Tibial artery (tissue), 4 donors: ENCODE results near the gene UBASH3B.
"Not testable (repeated sequence)": the region's sequence is repeated elsewhere in the genome, so short reads cannot be mapped to it uniquely, and the experiment has no call there.

Experiments used
- DNase-seq, 2 donors: peaks; one replicate each; pipeline ENCODE4 v3.0.0-alpha.2; 2019
- H3K27ac ChIP-seq, 2 donors: fragments of 200-600 bp; sonication (generic) in 1 of 2; 1 replicate in 1 of 2; 2 replicates in 1 of 2; pipeline ENCODE4 v1.5.1; 2018 to 2019; ENCODE audit warnings: mild to moderate bottlenecking in 1 of 2
- H3K27me3 ChIP-seq, 2 donors: fragments of 200-600 bp; sonication (generic) in 1 of 2; one replicate each; pipeline versions ENCODE4 v1.5.1 to v1.6.0; 2016 to 2019
- H3K36me3 ChIP-seq, 3 donors: fragments of 200-600 bp; sonication (generic) in 2 of 3; one replicate each; pipeline ENCODE4 v1.5.1; 2016 to 2019; ENCODE audit warnings: mild to moderate bottlenecking in 2 of 3
- H3K4me1 ChIP-seq, 4 donors: fragments of 200-600 bp; sonication (generic) in 2 of 4; 1 replicate in 3 of 4; 2 replicates in 1 of 4; pipeline ENCODE4 v1.5.1; 2016 to 2019
- H3K4me3 ChIP-seq, 2 donors: fragments of 200-600 bp; sonication (generic) in 1 of 2; 1 replicate in 1 of 2; 2 replicates in 1 of 2; pipeline ENCODE4 v1.5.1; 2018 to 2019; ENCODE audit warnings: mild to moderate bottlenecking in 2 of 2
- H3K9me3 ChIP-seq, 3 donors: fragments of 200-600 bp; sonication (generic) in 1 of 3; one replicate each; pipeline ENCODE4 v1.5.1; 2016 to 2019
- intact Hi-C: fragments of 100-400 bp; cut with DNase I; formaldehyde crosslinking; loops from one replicate; pipeline ENCODE4 v1.15.0; 2023; ENCODE audit warnings: low total_unique reads
- TF ChIP-seq, protein P1 (sequence below), 2 experiments: fragments of 200-600 bp in 1 of 2; fragments of 450-650 bp in 1 of 2; IDR thresholded peaks; one replicate each; pipeline ENCODE4 v1.5.1; 2017 to 2019; ENCODE audit warnings: antibody characterized with exemption in 2 of 2, mild to moderate bottlenecking in 1 of 2, moderate library complexity in 1 of 2

Gene UBASH3B

DNA sequence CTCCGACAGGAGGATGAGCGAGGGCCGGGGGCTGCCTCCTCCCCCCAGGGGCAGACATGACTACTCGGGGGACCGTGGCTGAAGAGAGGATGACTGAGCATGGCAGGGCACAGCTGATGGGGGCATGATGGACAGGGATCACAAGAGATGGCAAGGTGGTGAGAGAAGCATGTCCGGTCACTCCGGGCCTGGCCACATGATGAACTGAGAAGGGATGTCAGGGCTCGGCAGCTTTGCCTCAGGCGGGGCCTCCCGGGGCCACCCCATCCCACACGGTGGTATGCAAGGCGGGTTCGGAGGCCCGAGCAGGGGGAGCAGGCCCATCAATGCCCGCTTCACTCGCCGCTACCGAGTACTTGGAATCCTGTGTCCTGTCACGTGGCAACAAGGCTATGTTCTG, 36.6 kb upstream of the UBASH3B start:
- H3K9me3 ChIP-seq = peaks cover 0 to 8% (median 0%) of the 10 kb centered on the region in 3 donors
- intact Hi-C loops = no loop called here
- H3K27me3 ChIP-seq = no peaks in the 10 kb centered on the region
- H3K4me1 ChIP-seq = no peaks in the 10 kb centered on the region
- DNase-seq = no peak
- no peak overlapping the region for H3K27ac ChIP-seq
- H3K36me3 ChIP-seq = no peaks in the 10 kb centered on the region
- TF ChIP-seq, protein P1, sequence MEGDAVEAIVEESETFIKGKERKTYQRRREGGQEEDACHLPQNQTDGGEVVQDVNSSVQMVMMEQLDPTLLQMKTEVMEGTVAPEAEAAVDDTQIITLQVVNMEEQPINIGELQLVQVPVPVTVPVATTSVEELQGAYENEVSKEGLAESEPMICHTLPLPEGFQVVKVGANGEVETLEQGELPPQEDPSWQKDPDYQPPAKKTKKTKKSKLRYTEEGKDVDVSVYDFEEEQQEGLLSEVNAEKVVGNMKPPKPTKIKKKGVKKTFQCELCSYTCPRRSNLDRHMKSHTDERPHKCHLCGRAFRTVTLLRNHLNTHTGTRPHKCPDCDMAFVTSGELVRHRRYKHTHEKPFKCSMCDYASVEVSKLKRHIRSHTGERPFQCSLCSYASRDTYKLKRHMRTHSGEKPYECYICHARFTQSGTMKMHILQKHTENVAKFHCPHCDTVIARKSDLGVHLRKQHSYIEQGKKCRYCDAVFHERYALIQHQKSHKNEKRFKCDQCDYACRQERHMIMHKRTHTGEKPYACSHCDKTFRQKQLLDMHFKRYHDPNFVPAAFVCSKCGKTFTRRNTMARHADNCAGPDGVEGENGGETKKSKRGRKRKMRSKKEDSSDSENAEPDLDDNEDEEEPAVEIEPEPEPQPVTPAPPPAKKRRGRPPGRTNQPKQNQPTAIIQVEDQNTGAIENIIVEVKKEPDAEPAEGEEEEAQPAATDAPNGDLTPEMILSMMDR (IDR thresholded peaks at IDR 0.05) = no peak
- no peak overlapping the region for H3K4me3 ChIP-seq

DNA sequence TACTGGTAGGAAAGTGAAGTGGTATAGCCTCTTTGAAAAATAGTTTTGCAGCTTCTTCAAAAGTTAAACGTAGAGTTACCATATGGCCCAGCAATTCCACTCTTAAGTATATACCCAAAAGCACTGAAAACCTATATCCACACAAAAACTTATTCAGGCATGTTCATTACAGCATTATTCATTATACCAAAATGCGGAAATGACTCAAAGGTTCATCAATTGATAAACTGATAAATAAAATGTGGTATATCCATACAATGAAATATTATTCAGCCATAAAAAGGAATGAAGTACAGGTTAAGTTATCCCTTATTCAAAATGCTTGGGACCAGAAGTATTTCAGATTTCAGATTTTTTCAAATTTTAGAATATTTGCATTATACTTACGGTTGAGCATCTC, 35.8 kb upstream of the UBASH3B start:
- Histone ChIP-seq H3K4me3 (no peak overlapping the region), H3K27ac (no peak overlapping the region), H3K9me3 (peaks cover 0 to 8% (median 0%) of the 10 kb centered on the region in 3 donors), H3K4me1 (no peaks in the 10 kb centered on the region), H3K36me3 (no peaks in the 10 kb centered on the region), H3K27me3 (peaks cover 0 to under 1% of the 10 kb centered on the region in 2 donors)
- intact Hi-C loops = no loop called here
- TF ChIP-seq, protein P1 (IDR thresholded peaks at IDR 0.05) = no peak
- DNase-seq = no peak

DNA sequence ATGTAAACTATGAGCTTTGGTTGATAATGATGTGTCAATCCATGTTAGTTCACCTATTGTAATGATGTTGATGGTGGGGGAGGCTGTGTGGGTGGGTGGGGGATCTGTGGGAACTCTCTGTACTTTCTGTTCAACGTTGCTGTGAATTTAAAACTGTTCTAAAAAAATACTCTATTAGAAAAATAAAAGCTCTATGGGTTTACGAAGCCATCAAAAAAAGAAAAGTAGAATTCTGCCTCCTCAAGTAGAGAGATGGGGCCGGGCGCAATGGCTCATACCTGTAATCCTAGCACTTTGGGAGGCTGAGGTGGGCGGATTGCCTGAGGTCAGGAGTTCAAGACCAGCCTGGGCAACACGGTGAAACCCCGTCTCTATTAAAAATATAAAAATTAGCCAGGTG, 30.0 kb upstream of the UBASH3B start:
- not testable (repeated sequence) for H3K9me3 ChIP-seq, H3K27ac ChIP-seq, H3K36me3 ChIP-seq, DNase-seq, H3K4me1 ChIP-seq, H3K4me3 ChIP-seq, H3K27me3 ChIP-seq
- intact Hi-C loops = loop anchor here (5.0 kb wide), 1 partner anchor 227 kb away; no protein-coding TSS in a partner anchor

DNA sequence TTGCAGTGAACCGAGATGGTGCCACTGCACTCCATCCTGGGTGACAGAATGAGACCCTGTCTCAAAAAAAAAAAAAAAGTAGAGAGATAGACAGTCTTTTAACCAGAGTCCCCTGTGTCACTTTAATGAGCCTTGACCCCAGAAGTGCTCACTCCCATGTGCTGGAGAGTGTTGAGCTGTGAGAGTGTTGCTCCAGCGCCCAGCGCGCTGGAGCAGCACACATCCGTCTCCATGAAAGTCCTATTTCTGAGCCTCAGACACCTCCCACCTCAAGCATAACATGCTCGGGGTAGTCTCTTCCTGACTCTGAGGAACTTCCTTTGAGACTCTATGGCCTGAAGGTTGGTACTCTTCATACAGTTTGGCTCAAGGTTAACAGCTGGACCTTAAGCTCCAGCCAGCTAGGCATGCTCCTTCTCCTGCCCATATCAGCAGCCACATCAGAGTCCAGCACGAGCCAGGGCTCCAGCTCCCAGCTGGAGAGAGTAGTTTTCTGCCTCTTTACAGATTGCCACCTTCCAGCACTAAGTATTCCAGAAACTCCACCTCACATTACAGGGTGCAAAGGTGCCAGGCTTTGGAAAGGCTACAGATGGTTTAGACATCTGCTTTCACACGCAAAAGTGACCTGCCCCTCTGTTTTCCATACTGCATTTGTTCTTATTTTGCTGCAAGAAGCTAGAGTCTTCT, 29.4 kb upstream of the UBASH3B start:
- H3K27ac ChIP-seq = no peak overlapping the region
- H3K27me3 ChIP-seq = peaks cover 0 to 11% of the 10 kb centered on the region in 2 donors
- H3K9me3 ChIP-seq = no peaks in the 10 kb centered on the region
- DNase-seq = no peak
- H3K4me1 ChIP-seq = no peaks in the 10 kb centered on the region
- no peaks in the 10 kb centered on the region for H3K36me3 ChIP-seq
- intact Hi-C loops = loop anchor here (5.0 kb wide), 1 partner anchor 226 kb away; no protein-coding TSS in a partner anchor
- TF ChIP-seq, protein P1 (IDR thresholded peaks at IDR 0.05) = no peak
- no peak overlapping the region for H3K4me3 ChIP-seq

DNA sequence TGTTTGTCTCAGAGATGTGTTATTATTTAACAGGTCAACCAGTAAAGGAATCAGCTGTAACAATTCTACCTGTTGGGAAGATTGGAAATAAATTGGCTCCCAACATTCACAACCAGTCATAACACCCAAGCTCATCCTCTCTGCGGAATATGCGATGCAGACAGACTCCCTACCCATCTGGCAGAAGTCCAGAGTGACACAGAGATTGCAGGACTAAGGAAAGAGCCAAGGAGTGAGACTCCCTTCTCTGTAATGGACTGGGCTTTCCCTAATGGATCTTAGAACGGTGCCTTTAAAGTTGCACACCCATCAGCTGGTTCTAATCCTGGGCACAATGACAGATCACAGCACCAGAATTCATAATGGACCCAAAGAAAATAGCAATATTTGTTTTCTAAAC, 27.8 kb upstream of the UBASH3B start:
- TF ChIP-seq, protein P1 (IDR thresholded peaks at IDR 0.05) = no peak
- Histone ChIP-seq H3K27ac (no peak overlapping the region), H3K9me3 (no peaks in the 10 kb centered on the region), H3K36me3 (no peaks in the 10 kb centered on the region), H3K4me1 (no peaks in the 10 kb centered on the region), H3K27me3 (peaks cover 0 to 27% of the 10 kb centered on the region in 2 donors), H3K4me3 (no peak overlapping the region)
- no peak for DNase-seq
- intact Hi-C loops = loop anchor here (5.0 kb wide), 1 partner anchor 225 kb away; no protein-coding TSS in a partner anchor

DNA sequence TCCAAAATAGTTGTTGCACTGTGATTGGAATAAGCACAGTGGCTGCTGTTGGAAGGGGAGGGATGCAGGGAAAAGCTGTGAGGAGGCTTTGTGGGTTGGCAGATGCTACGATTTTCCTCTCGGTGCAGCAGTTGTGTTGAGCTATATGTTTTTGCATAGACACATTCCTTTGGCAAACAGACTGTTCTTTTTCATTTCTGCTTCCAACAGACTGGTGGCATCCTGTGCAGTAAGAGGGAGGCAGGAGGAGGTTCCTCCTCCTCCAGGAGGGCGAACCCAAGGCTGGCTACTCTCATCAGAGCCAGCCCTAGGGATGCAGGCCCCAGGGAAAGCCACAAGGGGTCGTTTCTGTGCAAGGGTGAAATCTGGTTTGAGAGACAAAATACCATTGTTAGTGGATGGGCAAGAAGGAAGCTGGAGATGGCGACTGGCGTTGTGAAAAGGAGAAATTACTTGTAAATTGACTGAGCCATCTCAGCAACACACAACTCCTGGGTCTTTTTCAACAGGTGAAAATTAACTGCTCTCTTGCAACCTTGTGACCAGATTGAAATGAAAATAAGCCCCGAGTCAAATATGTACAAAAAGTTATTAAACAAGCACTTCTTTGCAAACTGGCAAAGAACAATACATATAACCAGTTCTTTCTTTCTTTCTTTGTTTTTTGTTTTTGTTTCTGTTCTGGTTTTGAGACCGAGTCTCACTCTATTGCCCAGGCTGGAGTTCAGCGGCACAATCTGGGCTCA, 26.5 kb upstream of the UBASH3B start:
- intact Hi-C loops = loop anchor here (5.0 kb wide), 1 partner anchor 223 kb away; no protein-coding TSS in a partner anchor
- Histone ChIP-seq H3K27ac (no peak overlapping the region), H3K4me1 (no peaks in the 10 kb centered on the region), H3K27me3 (peaks cover 0 to 28% of the 10 kb centered on the region in 2 donors), H3K36me3 (no peaks in the 10 kb centered on the region), H3K9me3 (no peaks in the 10 kb centered on the region), H3K4me3 (no peak overlapping the region)
- TF ChIP-seq, protein P1 (IDR thresholded peaks at IDR 0.05) = peak; percentile 72 to 81
- peak; percentile 77 to 79 for DNase-seq
